SK-N-SH (cell line): ENCODE data around the gene CA10.

Source experiments
- EP300 ChIP-seq, 2 experiments: IDR thresholded peaks; 2 replicates each; pipeline versions ENCODE4 v1.4.0 to v1.6.1; 2012; ENCODE audit warnings: borderline replicate concordance in 1 of 2, low read depth in 1 of 2, low read length in 1 of 2
- EZH2phosphoT487 ChIP-seq: fragments of 200-600 bp; sonication (generic); IDR thresholded peaks from 2 replicates; pipeline ENCODE4 v1.6.1; 2017; ENCODE audit warnings: low read depth, mixed run types, mild to moderate bottlenecking, antibody characterized with exemption, moderate library complexity, borderline replicate concordance
- GATA2 ChIP-seq: sonication (generic); formaldehyde crosslinking; IDR thresholded peaks from 2 replicates; pipeline ENCODE4 v1.5.0; 2020; ENCODE audit warnings: mild to moderate bottlenecking, missing genetic modification reagents
- MXI1 ChIP-seq: IDR thresholded peaks from 2 replicates; pipeline ENCODE4 v1.6.1; 2012; ENCODE audit warnings: mild to moderate bottlenecking, low read depth, low read length, improper control_type of control experiment
- POLR2AphosphoS5 ChIP-seq: IDR thresholded peaks from 2 replicates; pipeline ENCODE4 v1.6.1; 2012; ENCODE audit warnings: low read depth, low read length
- RCOR1 ChIP-seq: fragments of 150-350 bp; IDR thresholded peaks from 2 replicates; pipeline ENCODE4 v1.6.1; 2017; ENCODE audit warnings: antibody characterized with exemption, low read length
- TAF1 ChIP-seq: IDR thresholded peaks from 2 replicates; pipeline ENCODE4 v1.6.1; 2012; ENCODE audit warnings: low read depth, mild to moderate bottlenecking, low read length, moderate library complexity, borderline replicate concordance
- TEAD4 ChIP-seq: IDR thresholded peaks from 2 replicates; pipeline ENCODE4 v1.4.0; 2012; ENCODE audit warnings: mild to moderate bottlenecking, borderline replicate concordance; ENCODE audit not compliant: insufficient read depth
- TF ChIP-seq, protein P1 (sequence below): IDR thresholded peaks from 2 replicates; pipeline ENCODE4 v1.6.1; 2012; ENCODE audit warnings: mild to moderate bottlenecking, low read depth, low read length, moderate library complexity
- TF ChIP-seq, protein P2 (sequence below): fragments of 200-600 bp; sonication (generic); IDR thresholded peaks from 2 replicates; pipeline ENCODE4 v1.6.1; 2017; ENCODE audit warnings: antibody characterized with exemption, mild to moderate bottlenecking, moderate library complexity

DNA sequence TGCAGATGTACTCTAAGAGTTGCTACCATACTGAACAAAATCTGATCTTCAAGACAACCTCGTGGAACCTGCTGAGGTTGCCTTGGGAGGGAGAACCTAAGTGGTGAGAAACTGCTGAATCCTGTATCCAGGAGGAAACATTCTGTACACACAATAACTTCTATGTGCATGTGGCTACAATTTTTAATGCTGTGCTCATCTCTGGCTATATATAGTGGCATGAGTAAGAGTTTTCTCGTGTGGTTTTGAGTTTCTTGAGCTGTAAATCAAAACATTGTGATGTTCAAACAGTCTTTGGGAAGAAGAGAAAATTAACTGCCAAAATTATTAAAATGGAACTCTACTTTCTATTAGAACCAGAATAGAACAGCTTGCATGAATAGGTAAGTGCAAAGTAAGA is 206.8 kb downstream of the CA10 start:
- TF ChIP-seq RCOR1: no peak
- TF ChIP-seq POLR2AphosphoS5: no peak
- TF ChIP-seq TEAD4: no peak
- no peak for TF ChIP-seq TAF1
- TF ChIP-seq, protein P1, sequence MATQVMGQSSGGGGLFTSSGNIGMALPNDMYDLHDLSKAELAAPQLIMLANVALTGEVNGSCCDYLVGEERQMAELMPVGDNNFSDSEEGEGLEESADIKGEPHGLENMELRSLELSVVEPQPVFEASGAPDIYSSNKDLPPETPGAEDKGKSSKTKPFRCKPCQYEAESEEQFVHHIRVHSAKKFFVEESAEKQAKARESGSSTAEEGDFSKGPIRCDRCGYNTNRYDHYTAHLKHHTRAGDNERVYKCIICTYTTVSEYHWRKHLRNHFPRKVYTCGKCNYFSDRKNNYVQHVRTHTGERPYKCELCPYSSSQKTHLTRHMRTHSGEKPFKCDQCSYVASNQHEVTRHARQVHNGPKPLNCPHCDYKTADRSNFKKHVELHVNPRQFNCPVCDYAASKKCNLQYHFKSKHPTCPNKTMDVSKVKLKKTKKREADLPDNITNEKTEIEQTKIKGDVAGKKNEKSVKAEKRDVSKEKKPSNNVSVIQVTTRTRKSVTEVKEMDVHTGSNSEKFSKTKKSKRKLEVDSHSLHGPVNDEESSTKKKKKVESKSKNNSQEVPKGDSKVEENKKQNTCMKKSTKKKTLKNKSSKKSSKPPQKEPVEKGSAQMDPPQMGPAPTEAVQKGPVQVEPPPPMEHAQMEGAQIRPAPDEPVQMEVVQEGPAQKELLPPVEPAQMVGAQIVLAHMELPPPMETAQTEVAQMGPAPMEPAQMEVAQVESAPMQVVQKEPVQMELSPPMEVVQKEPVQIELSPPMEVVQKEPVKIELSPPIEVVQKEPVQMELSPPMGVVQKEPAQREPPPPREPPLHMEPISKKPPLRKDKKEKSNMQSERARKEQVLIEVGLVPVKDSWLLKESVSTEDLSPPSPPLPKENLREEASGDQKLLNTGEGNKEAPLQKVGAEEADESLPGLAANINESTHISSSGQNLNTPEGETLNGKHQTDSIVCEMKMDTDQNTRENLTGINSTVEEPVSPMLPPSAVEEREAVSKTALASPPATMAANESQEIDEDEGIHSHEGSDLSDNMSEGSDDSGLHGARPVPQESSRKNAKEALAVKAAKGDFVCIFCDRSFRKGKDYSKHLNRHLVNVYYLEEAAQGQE: no peak
- no peak for TF ChIP-seq EZH2phosphoT487
- no peak for TF ChIP-seq GATA2 (CRISPR knock-in tag)
- TF ChIP-seq, protein P2, sequence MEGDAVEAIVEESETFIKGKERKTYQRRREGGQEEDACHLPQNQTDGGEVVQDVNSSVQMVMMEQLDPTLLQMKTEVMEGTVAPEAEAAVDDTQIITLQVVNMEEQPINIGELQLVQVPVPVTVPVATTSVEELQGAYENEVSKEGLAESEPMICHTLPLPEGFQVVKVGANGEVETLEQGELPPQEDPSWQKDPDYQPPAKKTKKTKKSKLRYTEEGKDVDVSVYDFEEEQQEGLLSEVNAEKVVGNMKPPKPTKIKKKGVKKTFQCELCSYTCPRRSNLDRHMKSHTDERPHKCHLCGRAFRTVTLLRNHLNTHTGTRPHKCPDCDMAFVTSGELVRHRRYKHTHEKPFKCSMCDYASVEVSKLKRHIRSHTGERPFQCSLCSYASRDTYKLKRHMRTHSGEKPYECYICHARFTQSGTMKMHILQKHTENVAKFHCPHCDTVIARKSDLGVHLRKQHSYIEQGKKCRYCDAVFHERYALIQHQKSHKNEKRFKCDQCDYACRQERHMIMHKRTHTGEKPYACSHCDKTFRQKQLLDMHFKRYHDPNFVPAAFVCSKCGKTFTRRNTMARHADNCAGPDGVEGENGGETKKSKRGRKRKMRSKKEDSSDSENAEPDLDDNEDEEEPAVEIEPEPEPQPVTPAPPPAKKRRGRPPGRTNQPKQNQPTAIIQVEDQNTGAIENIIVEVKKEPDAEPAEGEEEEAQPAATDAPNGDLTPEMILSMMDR: no peak
- TF ChIP-seq MXI1: no peak
- TF ChIP-seq EP300 (IDR thresholded peaks at IDR 0.05; ENCODE audit: borderline replicate concordance in 1 of 2, low read depth in 1 of 2, low read length in 1 of 2): no peak
